GM20431 (cell line): ENCODE data around the gene IFI44.

Source experiments
- in situ Hi-C: fragments of 300-500 bp; cut with MseI, MboI; formaldehyde crosslinking; loops from one replicate; pipeline ENCODE4 v1.15.0; 2020; ENCODE audit warnings: low sequenced_read_pairs; ENCODE audit not compliant: unreplicated experiment

The IFI44 gene, protein sequence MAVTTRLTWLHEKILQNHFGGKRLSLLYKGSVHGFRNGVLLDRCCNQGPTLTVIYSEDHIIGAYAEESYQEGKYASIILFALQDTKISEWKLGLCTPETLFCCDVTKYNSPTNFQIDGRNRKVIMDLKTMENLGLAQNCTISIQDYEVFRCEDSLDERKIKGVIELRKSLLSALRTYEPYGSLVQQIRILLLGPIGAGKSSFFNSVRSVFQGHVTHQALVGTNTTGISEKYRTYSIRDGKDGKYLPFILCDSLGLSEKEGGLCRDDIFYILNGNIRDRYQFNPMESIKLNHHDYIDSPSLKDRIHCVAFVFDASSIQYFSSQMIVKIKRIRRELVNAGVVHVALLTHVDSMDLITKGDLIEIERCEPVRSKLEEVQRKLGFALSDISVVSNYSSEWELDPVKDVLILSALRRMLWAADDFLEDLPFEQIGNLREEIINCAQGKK

DNA sequence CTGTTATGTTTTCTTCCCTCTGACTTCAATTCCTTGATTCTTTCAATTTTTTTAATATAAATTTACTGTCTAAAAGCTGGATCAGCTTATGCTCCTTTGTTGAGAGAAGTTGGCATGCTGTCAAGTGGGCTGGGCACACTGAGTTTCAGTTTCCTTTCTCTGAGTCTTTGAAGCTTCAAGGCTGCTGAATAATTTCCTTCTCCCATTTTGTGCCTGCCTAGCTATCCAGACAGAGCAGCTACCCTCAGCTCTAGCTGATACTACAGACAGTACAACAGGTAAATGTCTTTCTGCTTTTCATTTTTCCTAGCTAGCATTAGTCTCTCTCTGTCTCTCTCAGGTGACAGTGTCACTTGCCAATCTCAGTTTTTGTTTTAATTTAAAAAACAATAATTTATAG is at the start of gene IFI44:
Gene IFI44, plus strand, starts transcription at position 204 of the 400 bp plus-strand sequence. CDS start 365 bp downstream, outside the sequence.
- in situ Hi-C loops, result no loop called here

GRCh38 chr1:78601068-78601467 is 48.6 kb upstream of the IFI44 start:
- in situ Hi-C loops, result loop anchor here (10.0 kb wide), 1 partner anchor 466 kb away; no protein-coding TSS in a partner anchor

GRCh38 chr1:78603206-78603605 is 46.4 kb upstream of the IFI44 start:
- in situ Hi-C loops, result loop anchor here (10.0 kb wide), 1 partner anchor 468 kb away; no protein-coding TSS in a partner anchor

DNA sequence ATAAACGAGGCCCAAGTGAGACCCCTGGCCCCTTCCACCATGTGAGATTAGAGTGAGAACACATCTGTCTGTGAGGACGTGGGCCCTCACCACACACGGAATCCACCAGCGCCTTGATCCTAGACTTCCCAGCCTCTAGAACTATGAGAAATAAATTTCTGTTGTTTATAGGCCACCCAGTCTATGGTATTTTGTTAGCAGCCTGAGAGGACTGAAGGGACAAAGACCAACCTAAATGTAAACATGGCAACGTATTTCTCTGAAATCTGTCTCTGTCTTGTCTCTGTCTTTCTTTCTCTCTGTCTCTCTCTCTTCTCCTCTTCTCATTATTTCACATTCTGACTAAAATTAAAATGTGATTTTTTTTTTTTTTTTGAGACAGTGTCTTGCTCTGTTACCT is 45.0 kb upstream of the IFI44 start:
- in situ Hi-C loops, result loop anchor here (10.0 kb wide), 1 partner anchor 470 kb away; no protein-coding TSS in a partner anchor

- in situ Hi-C loops, result loop anchor here (10.0 kb wide), 1 partner anchor 471 kb away; no protein-coding TSS in a partner anchor
Measured at GRCh38 chr1:78606274-78606673, 43.4 kb upstream of the IFI44 start.

DNA sequence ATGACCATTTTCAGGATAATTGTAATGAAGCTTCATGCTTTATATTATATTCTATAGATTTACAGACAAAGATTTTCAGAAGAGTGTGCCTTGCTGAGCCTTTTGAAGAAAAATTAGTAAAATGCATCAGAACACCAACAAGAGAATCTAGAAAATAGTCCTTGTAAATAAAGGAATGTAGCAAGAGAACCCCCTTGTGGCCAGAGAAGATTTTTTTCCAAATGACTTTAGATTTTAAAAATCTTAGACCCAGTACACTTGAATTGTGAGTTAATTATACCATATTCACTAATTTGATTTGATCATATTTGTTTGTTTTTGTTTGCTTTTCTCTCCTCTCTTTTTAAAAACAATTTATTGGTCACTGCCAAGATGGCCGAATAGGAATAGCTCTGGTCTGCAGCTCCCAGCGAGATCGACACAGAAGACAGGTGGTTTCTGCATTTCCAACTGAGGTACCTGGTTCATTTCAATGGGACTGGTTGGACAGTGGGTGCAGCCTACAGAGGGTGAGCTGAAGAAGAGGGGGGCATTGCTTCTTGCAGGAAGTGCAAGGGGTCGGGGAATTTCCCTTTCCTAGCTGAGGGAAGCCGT is 42.2 kb upstream of the IFI44 start:
- in situ Hi-C loops, result loop anchor here (10.0 kb wide), 1 partner anchor 473 kb away; no protein-coding TSS in a partner anchor

DNA sequence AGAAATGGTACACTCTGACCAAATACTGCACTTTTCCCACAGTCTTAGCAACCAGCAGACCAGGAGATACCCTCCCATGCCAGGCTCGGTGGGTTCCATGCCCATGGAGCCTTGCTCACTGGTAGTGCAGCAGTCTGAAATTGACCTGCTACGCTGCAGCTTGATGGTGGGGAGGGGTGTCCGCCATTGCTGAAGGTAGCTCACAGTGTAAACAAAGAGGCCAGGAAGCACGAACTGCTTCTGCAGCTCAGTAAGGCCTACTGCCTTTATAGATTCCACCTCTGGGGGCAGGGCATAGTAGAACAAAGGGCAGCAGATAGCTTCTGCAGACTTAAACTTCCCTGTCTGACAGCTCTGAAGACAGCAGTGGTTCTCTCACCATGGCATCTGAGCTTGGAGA is 41.7 kb upstream of the IFI44 start:
- in situ Hi-C loops, result loop anchor here (10.0 kb wide), 1 partner anchor 473 kb away; no protein-coding TSS in a partner anchor

DNA sequence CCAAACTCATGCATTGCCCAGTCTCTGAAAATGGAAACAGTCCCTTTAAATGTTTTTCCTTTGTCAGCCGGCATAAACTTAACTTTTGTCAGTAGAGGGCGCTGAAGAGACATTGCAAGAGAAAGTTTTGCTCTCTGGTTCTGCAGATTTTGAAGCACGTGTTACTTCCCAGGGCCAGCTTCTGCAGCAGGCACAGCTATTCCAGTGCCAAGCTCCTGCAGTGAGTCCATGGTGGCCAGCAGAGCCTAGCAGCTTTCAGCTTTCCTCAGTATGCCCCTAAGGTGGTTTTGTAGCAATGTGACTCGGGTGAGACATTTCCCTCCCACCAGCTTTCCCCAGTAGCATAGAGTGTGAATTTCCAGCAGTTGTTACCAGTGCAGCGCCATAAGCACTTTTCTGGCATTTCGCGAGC is 32.0 kb upstream of the IFI44 start:
- in situ Hi-C loops, result no loop called here

- in situ Hi-C loops, result no loop called here
Measured at GRCh38 chr1:78619032-78619431, 30.6 kb upstream of the IFI44 start.

DNA sequence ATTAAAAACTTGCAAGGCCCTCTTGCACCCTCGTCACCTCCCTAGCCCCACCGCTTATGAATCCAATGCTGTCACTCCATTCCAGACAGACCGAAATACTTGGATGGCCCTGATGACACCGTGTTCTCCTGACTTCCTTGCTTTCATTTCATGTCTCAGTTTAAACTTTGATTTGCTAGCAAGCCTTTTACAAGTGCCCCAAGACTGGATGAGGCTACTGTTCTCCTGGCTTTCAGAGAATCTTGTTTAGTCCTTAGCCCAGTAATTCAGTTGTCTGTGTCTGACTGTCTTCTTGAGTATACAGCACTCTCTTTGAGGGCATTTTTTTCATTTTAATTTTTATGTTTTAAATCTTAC is 30.2 kb upstream of the IFI44 start:
- in situ Hi-C loops, result no loop called here

- in situ Hi-C loops, result no loop called here
Measured at GRCh38 chr1:78619803-78620579, 29.6 kb upstream of the IFI44 start, which contains the start of gene IFI44L. IFI44L (plus strand) TSS chr1:78620448; CDS start chr1:78627916, 7,468 bp downstream.

GRCh38 chr1:78620666-78621065 is 29.0 kb upstream of the IFI44 start:
- in situ Hi-C loops, result no loop called here

- in situ Hi-C loops, result no loop called here
Measured at GRCh38 chr1:78622548-78622947, 27.1 kb upstream of the IFI44 start.

DNA sequence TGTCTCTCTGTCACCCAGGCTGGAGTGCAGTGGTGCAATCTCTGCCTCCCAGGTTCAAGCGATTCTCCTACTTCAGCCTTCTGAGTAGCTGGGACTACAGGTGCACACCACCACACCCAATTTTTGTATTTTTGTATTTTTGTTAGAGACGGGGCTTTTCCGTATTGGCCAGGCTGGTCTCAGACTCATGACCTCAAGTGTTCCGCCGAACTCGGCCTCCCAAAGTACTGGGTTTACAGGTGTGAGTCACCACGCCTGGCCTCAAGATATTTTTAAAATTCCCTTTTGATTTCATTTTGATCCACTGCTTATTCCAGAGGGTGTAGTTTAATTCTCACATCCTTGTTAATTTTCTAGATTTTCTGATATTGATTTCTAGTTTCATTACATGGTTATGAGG is 25.6 kb upstream of the IFI44 start:
- in situ Hi-C loops, result no loop called here

DNA sequence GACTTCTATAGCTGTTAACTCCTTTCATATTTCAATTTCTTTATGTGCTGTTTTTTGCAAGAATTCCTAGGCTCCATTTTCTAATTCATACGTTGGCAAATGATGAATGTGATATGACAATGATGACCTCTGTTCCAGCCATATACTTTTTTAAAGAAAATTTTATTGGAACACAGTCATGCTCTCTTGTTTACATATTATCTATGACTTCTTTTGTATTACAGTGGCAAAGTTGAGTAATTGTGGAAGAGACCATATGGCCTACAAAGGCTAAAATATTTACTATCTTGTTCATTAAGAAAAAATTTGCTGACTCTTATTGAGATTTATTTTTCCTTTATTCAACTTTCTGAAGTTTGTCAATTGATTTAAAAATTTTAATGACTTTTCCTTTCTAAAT is 22.3 kb upstream of the IFI44 start:
- in situ Hi-C loops, result no loop called here

GRCh38 chr1:78630600-78630999 is 19.0 kb upstream of the IFI44 start:
- in situ Hi-C loops, result no loop called here

- in situ Hi-C loops, result no loop called here
Measured at GRCh38 chr1:78633209-78633608, 16.4 kb upstream of the IFI44 start.

- in situ Hi-C loops, result no loop called here
Measured at GRCh38 chr1:78640462-78640861, 9.2 kb upstream of the IFI44 start.

DNA sequence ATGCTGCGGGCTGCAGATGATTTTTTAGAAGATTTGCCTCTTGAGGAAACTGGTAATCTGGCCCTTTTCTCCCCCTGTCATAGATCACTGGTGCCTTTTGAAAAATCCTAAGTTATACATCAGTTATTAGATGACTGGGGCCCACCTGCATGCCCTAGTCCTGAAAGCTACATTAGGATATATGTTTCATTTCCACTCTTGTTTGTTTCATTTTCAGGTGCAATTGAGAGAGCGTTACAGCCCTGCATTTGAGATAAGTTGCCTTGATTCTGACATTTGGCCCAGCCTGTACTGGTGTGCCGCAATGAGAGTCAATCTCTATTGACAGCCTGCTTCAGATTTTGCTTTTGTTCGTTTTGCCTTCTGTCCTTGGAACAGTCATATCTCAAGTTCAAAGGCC is 8.1 kb upstream of the IFI44 start:
- in situ Hi-C loops, result no loop called here

- in situ Hi-C loops, result no loop called here
Measured at GRCh38 chr1:78645723-78646122, 3.9 kb upstream of the IFI44 start.
